HG02970 (cell line): ENCODE results near the gene PKD2.
"Not testable (repeated sequence)": the region's sequence is repeated elsewhere in the genome, so short reads cannot be mapped to it uniquely, and the experiment has no call there.

Experiments
- ATAC-seq: cut with Tn5 transposase; IDR thresholded peaks from one replicate; pipeline ENCODE4 v1.9.1; 2021; ENCODE audit warnings: mild to moderate bottlenecking, moderate library complexity, moderate number of reproducible peaks; ENCODE audit not compliant: unreplicated experiment, low FRiP score

Gene PKD2

GRCh38 chr4:88021824-88022223, 14.4 kb downstream of the PKD2 start:
- ATAC-seq = no peak

- no peak for ATAC-seq
Measured at GRCh38 chr4:88022289-88022688, 14.9 kb downstream of the PKD2 start.

- ATAC-seq = not testable (repeated sequence)
Measured at GRCh38 chr4:88025868-88026661, 18.6 kb downstream of the PKD2 start.

- ATAC-seq = no peak
Measured at GRCh38 chr4:88027611-88028608, 20.5 kb downstream of the PKD2 start.

- no peak for ATAC-seq
Measured at GRCh38 chr4:88028946-88029345, 21.5 kb downstream of the PKD2 start.

GRCh38 chr4:88029556-88029955, 22.1 kb downstream of the PKD2 start:
- no peak for ATAC-seq

- ATAC-seq = no peak
Measured at GRCh38 chr4:88030565-88031310, 23.3 kb downstream of the PKD2 start.

- ATAC-seq = no peak
Measured at GRCh38 chr4:88033309-88033708, 25.9 kb downstream of the PKD2 start.

GRCh38 chr4:88035292-88035691, 27.9 kb downstream of the PKD2 start:
- ATAC-seq = no peak

- ATAC-seq = no peak
Measured at GRCh38 chr4:88037447-88037846, 30.0 kb downstream of the PKD2 start.

GRCh38 chr4:88037936-88038335, 30.5 kb downstream of the PKD2 start:
- ATAC-seq = no peak

GRCh38 chr4:88040707-88041106, 33.3 kb downstream of the PKD2 start:
- no peak for ATAC-seq

- ATAC-seq = no peak
Measured at GRCh38 chr4:88041626-88042025, 34.2 kb downstream of the PKD2 start.

- ATAC-seq = no peak
Measured at GRCh38 chr4:88043001-88043400, 35.6 kb downstream of the PKD2 start.

GRCh38 chr4:88043586-88044340, 36.3 kb downstream of the PKD2 start:
- no peak for ATAC-seq

- ATAC-seq = no peak
Measured at GRCh38 chr4:88045021-88045420, 37.6 kb downstream of the PKD2 start.

GRCh38 chr4:88054229-88054628, 46.8 kb downstream of the PKD2 start:
- no peak for ATAC-seq

GRCh38 chr4:88054901-88055300, 47.5 kb downstream of the PKD2 start:
- no peak for ATAC-seq

- ATAC-seq = no peak
Measured at GRCh38 chr4:88058295-88058694, 50.9 kb downstream of the PKD2 start.

- ATAC-seq = no peak
Measured at GRCh38 chr4:88059766-88060165, 52.3 kb downstream of the PKD2 start.
